HG03354 (cell line): ENCODE data around the gene DNAJC17.

Experiments used
- ATAC-seq: cut with Tn5 transposase; IDR thresholded peaks from one replicate; pipeline ENCODE4 v1.9.1; 2021; ENCODE audit warnings: mild to moderate bottlenecking; ENCODE audit not compliant: unreplicated experiment, poor library complexity, severe bottlenecking

DNAJC17 gene

GRCh38 chr15:40747685-40748631 is 59.3 kb downstream of the DNAJC17 start:
- no peak for ATAC-seq

GRCh38 chr15:40746916-40747418 is 60.3 kb downstream of the DNAJC17 start:
- ATAC-seq: no peak

- ATAC-seq: no peak
Measured at GRCh38 chr15:40744815-40745152, 62.5 kb downstream of the DNAJC17 start.

GRCh38 chr15:40743921-40744814 is 63.1 kb downstream of the DNAJC17 start:
- ATAC-seq: no peak

GRCh38 chr15:40743485-40743901 is 63.8 kb downstream of the DNAJC17 start:
- ATAC-seq: no peak

- ATAC-seq: no peak
Measured at GRCh38 chr15:40739854-40740253, 67.4 kb downstream of the DNAJC17 start.

- ATAC-seq: no peak
Measured at GRCh38 chr15:40739047-40739446, 68.2 kb downstream of the DNAJC17 start.

- ATAC-seq: no peak
Measured at GRCh38 chr15:40737048-40737447, 70.2 kb downstream of the DNAJC17 start.

- no peak for ATAC-seq
Measured at GRCh38 chr15:40736575-40736974, 70.7 kb downstream of the DNAJC17 start.

- ATAC-seq: no peak
Measured at GRCh38 chr15:40731034-40731433, 76.2 kb downstream of the DNAJC17 start.

GRCh38 chr15:40723919-40724318 is 83.4 kb downstream of the DNAJC17 start:
- no peak for ATAC-seq

- ATAC-seq: no peak
Measured at GRCh38 chr15:40722934-40723333, 84.3 kb downstream of the DNAJC17 start.

GRCh38 chr15:40722354-40722753 is 84.9 kb downstream of the DNAJC17 start:
- ATAC-seq: no peak

- no peak for ATAC-seq
Measured at GRCh38 chr15:40721701-40722100, 85.6 kb downstream of the DNAJC17 start.

GRCh38 chr15:40716165-40716564 is 91.1 kb downstream of the DNAJC17 start:
- ATAC-seq: no peak
